Stimulated activated CD4-positive, alpha-beta T cell treated with anti-CD3 and anti-CD28 coated beads, Interleukin-4, amount 100 ng/mL, for 1 hour (primary cell): ENCODE results near the gene TMEM167B.

Source experiments
- DNase-seq: peaks from one replicate; pipeline ENCODE4 v3.0.0-alpha.2; 2020

TMEM167B gene

GRCh38 chr1:109083923-109084322 lies 6.6 kb upstream of the TMEM167B start:
- DNase-seq = no peak

- DNase-seq = no peak
Measured at GRCh38 chr1:109084563-109085517, 5.7 kb upstream of the TMEM167B start.

- peak; percentile 29 for DNase-seq
Measured at GRCh38 chr1:109089242-109090015, 1.1 kb upstream of the TMEM167B start.

- DNase-seq = no peak
Measured at GRCh38 chr1:109091078-109091838, 694 bp downstream of the TMEM167B start.

GRCh38 chr1:109091839-109092193 lies 1.3 kb downstream of the TMEM167B start:
- no peak for DNase-seq

- DNase-seq = no peak
Measured at GRCh38 chr1:109094377-109094803, 3.8 kb downstream of the TMEM167B start.

- no peak for DNase-seq
Measured at GRCh38 chr1:109094871-109095270, 4.3 kb downstream of the TMEM167B start.

- no peak for DNase-seq
Measured at GRCh38 chr1:109095631-109096030, 5.1 kb downstream of the TMEM167B start.

- DNase-seq = no peak
Measured at GRCh38 chr1:109096120-109096519, 5.6 kb downstream of the TMEM167B start.

GRCh38 chr1:109099938-109100773 lies 9.6 kb downstream of the TMEM167B start:
- DNase-seq = peak; percentile 97

GRCh38 chr1:109104364-109105151 lies 14.0 kb downstream of the TMEM167B start:
- DNase-seq = no peak

GRCh38 chr1:109105881-109106280 lies 15.3 kb downstream of the TMEM167B start:
- no peak for DNase-seq

GRCh38 chr1:109107785-109108184 lies 17.2 kb downstream of the TMEM167B start:
- no peak for DNase-seq

GRCh38 chr1:109109906-109110305 lies 19.3 kb downstream of the TMEM167B start:
- DNase-seq = no peak

GRCh38 chr1:109111386-109112055 lies 21.0 kb downstream of the TMEM167B start:
- no peak for DNase-seq

- no peak for DNase-seq
Measured at GRCh38 chr1:109112056-109112651, 21.6 kb downstream of the TMEM167B start.

- peak; percentile 88 for DNase-seq
Measured at GRCh38 chr1:109112652-109113285, 22.2 kb downstream of the TMEM167B start.

GRCh38 chr1:109113590-109114341 lies 23.2 kb downstream of the TMEM167B start, which contains the start of gene ELAPOR1:
Gene ELAPOR1 (plus strand): TSS chr1:109114115. CDS start chr1:109114184, 69 bp downstream.
- peak; percentile 79 for DNase-seq

- no peak for DNase-seq
Measured at GRCh38 chr1:109114342-109114674, 23.7 kb downstream of the TMEM167B start.
